GM11168 (cell line): ENCODE data around the gene EHBP1.

ENCODE experiments used
- in situ Hi-C: fragments of 300-500 bp; cut with MboI; formaldehyde crosslinking; loops from one replicate; pipeline ENCODE4 v1.12.0; 2022; ENCODE audit warnings: low sequenced_read_pairs; ENCODE audit not compliant: unreplicated experiment

EHBP1 gene

DNA sequence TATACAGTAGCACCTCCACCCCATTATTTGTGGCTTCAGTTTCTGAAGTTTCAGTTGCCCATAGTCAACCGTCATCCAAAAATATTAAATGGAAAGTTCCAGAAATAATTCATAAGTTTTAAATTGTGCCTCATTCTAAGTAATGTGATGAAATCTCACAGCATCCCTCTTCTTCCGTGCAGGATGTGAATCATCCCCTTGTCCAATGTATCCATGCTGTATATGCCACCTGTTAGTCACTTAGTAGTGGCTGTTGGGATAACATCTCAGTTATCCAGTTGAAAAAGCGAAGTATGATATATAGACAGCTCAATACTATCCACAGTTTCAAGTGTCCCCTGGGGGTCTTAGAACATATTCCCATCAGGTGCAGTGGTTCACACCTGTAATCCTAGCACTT is 226.0 kb downstream of the EHBP1 start:
- in situ Hi-C loops: no loop called here

DNA sequence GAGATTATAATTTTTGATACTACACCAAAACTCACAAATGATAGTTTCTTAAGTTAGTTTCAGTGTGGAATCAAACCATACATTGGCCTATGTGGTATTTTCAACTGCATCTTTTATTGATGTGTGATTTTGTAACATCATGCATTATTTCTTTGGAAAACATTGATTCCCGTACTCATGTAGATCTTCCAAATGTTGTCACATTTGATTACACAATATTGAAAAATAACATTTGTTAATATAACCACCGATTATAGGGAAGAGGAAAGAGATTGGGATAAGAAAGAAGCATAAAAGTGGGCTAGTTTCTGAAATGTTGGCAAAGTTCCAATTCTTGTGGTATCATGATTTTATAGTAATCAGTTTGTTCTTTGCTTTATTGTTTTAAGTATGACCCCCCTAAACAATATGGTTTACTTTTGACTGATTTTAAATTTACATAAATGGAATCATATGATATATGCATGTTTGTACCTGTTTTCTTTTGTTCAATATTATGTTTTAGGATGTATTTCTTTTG is 227.9 kb downstream of the EHBP1 start:
- in situ Hi-C loops: no loop called here

DNA sequence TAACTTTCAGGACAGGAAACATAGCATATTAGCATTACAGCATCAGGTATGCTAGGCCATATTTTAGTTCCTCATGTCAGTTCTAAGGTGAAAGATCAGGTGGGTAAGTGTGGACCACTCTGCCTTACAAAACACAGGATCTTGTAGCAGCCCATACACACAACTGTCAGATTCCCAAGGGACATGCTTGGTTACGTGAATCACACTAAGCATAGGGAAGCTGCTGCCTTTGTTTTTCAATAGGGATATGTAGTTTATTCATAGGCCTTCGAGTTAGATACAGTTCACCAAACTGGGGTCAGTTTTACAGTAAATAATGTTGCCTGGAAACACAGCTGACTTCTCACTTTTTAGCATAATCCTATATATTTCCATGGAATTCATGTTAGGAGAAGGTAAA is 229.0 kb downstream of the EHBP1 start:
- in situ Hi-C loops: no loop called here

DNA sequence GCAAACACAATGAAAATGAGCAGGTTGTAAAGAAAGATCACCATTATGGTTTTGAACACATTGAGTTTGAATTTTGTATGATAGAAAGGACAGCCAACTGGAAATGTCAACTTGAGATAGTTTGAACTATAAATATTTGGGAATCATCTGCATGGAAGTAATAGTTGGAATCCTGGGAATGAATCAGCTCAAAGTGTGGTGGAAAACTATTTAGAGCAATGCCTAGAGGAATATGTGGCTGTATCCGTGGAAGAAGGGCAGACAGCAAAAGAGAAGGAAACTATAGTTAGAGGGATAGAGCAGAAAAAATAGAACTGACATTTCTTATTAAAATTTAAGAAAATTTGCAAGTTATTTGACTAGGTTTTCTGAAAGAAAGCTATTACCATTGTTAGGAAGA is 232.6 kb downstream of the EHBP1 start:
- in situ Hi-C loops: no loop called here

DNA sequence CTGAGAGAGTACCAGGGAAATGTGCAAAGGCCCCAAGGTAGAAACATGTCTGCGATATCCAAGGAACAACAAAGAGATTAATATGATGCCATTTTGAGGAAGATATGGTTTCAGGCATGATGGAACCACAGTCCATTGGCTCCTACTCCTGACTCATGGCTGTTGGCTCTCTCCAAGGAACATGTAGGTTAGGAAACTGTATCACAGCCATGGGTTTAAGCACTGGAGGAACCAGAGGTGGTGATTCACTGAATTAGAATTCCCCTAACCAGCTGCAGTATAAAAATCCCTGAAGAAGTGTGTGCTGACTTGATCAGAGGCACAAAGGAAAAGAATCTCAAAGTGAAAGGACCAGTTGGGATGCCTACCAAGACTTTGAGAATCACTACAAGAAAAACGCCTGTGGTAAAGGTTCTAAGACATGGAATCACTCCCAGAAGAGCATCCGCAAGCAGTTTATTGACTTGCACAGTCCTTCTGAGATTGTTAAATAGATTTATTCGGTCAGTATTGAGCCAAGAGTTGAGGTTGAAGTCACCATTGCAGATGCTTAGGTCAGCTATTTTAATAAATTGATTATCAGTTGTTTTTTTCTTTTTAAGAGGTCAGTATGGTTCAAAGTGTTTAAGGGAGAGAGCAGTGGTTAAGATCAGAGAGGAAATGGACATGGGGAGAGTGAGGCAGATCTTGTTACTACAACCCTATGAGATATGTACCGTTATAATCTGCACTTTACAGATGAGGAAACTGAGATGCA is 234.4 kb downstream of the EHBP1 start:
- in situ Hi-C loops: no loop called here

DNA sequence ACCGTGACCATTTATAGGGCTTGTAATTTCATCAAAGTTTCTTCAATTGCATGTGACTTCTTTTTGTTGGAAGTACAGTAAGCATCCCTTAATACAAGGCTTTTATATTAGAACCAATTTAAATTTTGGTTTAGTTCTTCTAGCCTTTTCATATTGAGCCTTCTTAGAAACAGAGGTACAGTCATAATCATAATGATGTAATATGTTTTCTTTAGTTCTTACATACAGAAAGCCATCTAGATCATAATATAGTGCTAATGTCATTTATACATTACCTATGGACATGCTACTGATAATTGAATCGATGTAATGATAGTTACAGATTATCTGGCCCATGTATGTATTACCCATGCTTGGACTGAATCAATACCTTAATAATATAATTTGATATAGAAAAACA is 235.2 kb downstream of the EHBP1 start:
- in situ Hi-C loops: no loop called here

DNA sequence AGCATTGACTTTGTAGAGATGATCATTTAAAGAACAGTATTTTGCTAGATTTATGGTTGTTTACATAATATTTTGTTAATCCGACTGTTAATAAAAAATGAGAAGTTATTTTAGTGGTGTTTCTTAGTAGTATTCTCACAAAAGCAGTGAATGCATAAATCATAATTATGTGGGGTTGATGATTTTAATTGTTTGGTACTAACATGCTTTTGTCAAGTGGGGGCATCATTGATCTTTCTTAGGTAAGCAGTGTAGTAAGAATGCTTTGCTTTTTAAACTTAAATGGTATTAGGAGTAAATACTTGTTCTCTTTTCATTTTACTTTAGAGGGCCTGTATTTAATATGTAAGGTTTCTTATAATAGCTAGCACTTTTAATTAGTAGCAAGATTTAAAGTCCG is 235.9 kb downstream of the EHBP1 start:
- in situ Hi-C loops: no loop called here

DNA sequence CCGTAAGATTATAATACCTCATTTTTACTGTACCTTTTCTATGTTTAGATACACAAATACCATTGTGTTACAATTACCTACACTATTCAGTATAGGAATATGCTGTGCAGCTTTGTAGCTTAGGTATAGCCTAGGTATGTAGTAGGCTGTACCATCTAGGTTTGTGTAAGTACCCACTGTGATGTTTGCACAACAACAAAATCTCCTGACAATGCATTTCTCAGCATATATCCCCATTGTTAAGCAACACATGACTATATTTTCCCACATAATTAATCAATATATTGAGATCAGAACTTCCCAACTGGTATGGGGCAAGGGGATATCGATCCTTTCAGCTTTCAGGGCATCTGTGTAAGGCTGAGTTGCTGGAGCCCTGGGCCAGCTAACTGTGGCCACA is 238.8 kb downstream of the EHBP1 start:
- in situ Hi-C loops: no loop called here

DNA sequence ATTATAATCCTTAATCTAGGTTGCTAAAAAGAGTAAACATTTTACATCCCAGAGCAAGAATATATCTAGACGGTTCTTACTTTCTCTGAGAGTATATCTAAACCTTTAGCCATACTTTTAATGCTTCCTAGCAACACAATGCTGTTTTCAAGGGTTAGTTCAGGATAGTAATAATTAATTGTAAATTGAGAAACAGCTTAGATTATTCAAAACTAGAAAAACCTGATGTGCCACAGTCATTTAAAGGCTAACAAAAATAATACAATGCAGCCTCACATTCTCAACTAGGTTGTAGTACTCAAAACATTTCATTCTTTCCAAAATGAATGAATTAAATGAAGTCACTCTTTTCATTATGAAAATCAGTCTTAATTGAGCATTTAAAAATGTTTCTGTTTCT is 241.9 kb downstream of the EHBP1 start:
- in situ Hi-C loops: no loop called here

DNA sequence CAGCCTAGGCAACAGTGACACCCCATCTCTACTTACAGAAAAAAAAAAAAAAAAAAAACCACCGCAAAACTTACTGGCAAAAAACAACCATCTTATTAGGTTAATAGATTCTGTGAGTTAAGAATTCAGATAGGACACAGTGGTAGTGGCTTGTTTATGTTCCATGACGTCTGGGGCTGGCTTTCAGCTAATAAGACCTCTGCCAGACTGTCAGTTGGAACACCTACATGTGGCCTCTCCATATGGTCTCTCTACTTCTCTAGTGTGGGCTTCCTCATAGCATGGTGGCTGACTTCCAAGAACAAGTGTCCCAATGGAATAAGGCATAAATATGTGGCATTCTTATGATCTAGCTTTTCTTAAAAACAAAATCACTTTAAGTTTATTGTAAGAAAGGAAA is 251.1 kb downstream of the EHBP1 start:
- in situ Hi-C loops: no loop called here

DNA sequence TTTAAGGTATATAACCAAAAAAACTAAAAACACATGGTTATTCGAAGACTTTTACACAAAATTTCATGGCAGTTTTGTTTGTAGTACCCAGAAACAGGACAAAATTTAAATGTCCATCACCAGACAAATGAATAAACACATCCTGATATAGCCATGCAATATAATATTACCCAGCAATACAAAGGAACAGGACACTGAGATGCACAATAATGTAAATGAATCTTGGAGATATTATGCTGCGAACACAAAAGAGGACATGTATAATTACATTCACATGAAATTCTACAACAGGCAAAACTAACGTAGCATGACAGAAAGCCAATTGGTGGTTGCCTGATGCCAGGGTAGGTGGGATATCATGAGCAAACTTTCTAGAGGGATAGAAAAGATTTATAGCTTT is 252.7 kb downstream of the EHBP1 start:
- in situ Hi-C loops: no loop called here

DNA sequence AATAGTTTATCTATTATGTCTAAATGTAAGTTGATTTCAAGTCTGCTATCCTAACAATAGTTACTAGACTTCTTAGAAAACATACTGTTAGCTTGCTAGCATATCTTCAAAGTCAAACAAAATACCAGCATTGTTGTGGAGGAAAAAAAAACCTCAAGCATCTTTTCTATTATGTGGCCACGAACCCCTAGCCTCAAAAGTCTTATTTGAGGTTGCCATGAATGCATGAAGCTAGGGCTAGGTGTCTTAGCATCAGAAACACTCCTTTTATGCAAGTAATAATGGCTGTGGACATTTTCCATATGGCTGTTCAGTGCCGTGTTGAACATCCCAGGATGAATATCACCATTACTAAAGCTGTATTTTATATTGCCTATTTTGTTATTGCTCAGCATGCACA is 258.5 kb downstream of the EHBP1 start:
- in situ Hi-C loops: no loop called here

DNA sequence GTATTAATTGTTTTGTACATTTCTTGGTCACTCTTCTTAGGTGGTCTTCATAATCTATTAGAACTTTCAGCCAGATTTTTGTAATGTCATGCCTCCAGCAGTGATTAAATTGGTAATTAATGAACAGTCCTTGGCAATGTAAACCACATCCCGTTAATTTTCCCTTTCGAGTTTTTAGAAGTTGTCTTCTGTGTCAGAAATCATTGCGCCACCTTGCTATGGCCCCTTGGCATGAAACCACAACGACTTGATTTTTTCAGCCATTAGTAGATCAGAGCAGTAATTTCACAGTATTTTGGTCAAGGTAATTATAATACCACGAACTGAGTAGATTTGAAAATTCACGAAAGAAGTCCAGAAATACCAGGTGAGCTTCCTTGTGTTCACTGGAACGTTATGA is 259.2 kb downstream of the EHBP1 start:
- in situ Hi-C loops: no loop called here

DNA sequence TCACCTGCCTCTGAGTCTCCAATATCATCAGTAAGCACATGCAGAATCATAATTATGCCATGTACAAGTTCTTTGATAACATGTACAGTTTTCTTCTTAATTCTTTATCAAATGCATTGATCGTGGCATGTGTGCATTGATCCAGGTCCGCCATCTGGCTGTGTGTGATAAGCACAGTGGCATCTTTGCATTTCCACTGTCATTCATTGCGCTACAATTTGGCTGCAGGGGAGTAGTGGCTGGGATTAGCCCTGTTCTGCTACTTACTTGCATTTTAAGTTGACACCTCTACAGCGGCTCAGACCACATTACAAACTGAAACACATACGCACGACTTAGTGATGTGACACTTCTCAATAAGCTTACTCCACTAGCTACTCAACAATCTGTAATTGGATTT is 261.5 kb downstream of the EHBP1 start:
- in situ Hi-C loops: no loop called here

DNA sequence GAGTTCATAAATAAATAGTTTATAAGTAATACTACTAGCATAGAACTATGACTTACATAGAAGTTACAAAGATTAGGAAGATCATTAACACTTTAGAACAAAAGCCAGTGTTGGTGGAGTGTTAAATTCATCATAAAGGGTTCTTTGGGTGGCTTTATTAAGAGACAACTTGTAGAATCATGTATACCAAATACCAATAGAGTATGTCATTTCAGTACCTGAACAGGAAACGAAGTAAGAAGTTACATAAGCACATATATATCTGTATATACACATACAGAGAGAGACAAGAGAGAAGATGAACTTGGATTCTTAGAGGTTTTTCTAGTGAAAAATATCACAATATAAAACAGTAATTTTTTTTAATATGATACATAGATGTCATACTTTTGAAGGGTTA is 262.7 kb downstream of the EHBP1 start:
- in situ Hi-C loops: no loop called here

DNA sequence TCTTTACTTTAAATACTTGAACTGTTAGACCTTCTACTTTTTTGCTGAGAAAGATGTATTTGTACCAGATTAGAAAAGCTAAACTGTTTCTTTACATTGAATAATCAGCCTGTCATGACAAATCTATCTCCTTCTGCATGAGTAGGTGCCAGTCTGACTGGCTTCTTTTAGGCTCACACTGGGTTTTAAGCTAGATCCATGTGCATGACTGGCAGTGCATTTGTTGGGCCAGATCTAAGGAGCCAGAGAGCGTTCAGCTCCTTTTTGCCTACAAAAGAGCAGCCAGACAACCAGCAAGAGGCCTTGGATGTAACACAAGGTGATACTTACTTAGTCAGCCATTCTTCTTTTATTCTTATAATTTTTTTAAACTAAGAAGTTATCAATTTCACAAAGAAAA is 263.2 kb downstream of the EHBP1 start:
- in situ Hi-C loops: no loop called here

DNA sequence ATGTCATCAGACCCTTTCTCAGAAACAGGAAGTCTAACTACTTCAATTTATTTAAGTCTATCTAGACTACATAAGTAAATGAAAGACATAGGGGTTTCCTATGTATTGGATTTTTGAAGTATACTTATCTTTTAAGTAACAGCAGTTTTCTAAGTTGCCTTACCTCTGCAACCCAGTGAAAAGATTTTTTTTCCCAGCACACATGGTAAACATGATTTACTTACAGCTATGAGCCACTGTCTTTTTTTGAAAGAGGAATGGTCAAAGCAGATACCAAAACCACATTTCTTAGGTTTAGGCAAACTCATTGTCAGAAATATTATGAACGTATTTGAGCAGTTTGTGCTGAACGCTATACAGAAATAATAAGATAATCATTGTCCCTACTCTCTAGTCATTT is 266.4 kb downstream of the EHBP1 start:
- in situ Hi-C loops: no loop called here

DNA sequence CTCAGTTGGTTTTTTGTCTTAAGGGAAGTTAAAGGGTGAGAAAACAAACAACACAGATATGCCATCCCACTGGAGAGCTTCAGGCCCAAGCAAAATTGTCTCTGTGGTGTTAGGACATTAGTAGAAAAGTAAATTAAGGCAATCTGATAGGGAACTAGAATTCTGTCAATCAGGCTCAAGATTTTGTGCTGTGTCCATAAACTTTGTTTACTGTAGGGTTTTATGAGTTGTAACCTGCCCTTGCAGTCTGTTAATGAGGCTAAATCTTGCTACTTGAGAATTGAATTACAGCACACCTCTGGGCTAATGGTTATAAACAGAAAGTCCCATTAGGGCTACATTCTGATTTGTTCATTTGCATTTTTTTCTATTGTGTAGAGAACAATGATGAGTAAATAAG is 267.1 kb downstream of the EHBP1 start:
- in situ Hi-C loops: no loop called here

DNA sequence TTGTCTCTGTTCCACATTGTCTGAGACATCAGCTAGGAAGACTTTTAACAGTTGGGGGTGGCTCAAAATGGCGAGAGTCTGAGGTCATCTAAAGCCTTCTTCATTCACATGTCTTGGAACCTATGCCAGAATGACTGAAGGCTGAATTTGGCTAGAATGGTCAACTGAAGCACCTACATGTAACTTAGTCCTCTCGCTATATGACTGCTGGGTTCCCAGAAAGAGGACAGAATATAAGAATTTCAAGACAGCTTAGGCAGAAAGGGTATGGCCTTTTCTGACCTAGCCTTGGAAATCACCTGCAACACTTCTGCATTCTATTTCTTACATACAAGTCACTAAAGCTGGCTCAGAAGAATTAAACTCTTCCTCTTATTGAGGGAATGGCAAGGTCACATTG is 269.5 kb downstream of the EHBP1 start:
- in situ Hi-C loops: no loop called here

DNA sequence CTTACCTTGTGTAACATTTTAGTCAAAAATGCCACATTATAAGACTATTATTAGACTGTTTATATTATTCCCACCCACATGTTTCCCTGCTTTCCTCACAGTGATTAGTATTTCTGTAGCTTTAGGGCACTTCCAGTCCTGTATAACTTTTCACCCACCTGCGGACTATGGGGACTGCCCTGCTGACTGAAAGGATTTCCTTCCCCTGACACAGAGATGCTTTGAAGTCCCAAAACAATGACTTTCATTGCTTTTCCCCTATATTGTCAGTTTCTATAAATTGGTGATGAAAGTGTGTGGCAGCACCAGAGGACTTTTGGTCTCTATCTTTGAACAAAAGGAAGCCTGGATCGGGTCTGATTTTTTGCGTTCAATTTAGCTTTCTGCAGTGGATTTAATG is 286.1 kb downstream of the EHBP1 start:
- in situ Hi-C loops: no loop called here

DNA sequence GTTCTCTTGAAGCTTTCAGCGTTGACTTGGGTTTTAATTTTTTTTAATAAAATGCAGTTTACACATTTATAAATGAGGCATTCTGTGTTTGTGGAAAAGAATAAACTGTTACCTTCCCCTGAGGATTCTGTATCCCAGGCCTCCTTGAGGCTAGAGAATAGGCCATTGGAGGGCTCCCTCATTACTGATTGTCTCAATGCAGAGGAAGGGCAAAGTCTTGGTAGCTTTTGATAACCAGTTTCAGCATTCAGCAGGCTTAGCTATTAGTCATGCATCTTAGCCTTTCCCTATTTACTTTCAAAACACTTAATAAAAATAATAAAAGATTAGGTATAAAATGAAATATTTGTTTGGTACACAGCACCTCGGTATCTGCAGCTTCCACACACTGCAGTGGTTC is 287.0 kb downstream of the EHBP1 start:
- in situ Hi-C loops: no loop called here

DNA sequence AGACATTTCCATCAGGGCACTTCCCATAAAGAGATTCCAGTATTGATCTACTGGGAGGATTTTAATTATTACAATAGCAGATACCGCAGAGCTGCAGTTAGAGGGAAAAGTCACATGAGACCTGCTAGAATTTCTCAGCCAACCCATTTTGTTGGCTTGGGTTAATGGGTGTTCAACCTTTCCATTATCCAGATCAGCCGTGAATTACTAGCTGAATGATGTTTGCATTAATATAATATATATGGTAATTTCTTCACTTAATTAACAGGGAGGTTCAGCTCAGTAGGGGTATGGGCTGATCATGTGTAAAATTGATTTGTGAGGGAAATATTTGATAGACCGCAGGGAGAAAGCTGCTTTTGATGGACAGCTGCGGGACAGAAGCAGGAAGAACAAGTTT is 288.7 kb downstream of the EHBP1 start:
- in situ Hi-C loops: no loop called here
